ENCODE measurements around the gene LTO1. TPM values are rescaled to one million over a fixed set of nuclear protein-coding genes. Genes with fewer than 3 reads are reported as not detected.

Gene LTO1
- polyA plus RNA-seq, 2 of the 4 experiments (the other 2 are of a cell fraction), result 25.1 to 27.0 TPM

DNA sequence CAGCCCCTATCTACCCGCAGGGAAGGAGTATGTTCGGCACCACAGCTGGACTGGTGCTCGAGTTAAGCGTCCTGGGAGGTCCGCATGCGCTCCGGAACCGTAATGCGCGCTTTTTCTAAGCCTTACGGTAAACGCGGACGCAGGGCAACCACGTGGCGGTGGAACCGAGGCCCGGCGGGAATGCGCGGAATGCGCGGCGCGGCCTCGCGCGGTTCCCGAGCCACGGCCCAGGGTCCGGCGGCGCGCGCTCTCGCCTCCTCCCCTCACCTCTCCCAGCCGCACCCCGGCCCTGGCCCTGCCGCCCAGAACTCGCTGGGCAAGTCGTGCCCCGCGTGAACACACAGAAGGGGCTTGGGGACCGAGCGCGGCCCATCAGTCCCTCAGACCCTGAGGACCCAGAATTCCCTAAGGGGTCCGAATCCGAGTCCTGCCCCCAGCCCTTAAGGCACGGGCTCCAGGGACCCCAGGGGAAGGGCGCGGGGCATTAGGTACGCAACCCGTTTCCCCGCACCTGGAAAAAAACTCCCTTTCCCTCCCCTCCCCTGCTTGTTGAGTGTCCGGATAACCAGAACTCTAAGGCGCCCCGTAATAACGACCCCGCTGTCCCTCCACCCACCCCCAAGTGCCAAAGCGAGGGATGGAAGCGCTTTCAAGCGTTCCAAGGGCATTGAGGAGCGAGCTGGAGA, 38.5 kb downstream of the LTO1 start (continued):
- TF ChIP-seq HDAC2 (IDR thresholded peaks at IDR 0.05) (no peak), GATA3 (IDR thresholded peaks at IDR 0.05; ENCODE audit: borderline replicate concordance) (peak; percentile 62; the same call in 1 of the 2 replicates), HOXA7 (CRISPR knock-in tag; IDR thresholded peaks at IDR 0.05) (no peak), MAZ (IDR thresholded peaks at IDR 0.05; ENCODE audit: borderline replicate concordance, low read depth, low read length) (0 out of 2 replicates have a peak, but pooled peaks have one; percentile 15), NFE2L2 (conservative IDR thresholded peaks at IDR 0.05; ENCODE audit: low read length) (no peak), ZFP36 (IDR thresholded peaks at IDR 0.05; ENCODE audit: borderline replicate concordance, partially characterized antibody) (no peak), FOXS1 (CRISPR knock-in tag; IDR thresholded peaks at IDR 0.05) (peak; percentile 29; the same call in 1 of the 2 replicates), CHD2 (IDR thresholded peaks at IDR 0.05; ENCODE audit: low read length, partially characterized antibody) (no peak), CHD4 (IDR thresholded peaks at IDR 0.05; ENCODE audit: borderline replicate concordance) (no peak), RARB (CRISPR knock-in tag; IDR thresholded peaks at IDR 0.05) (no peak), HEYL (CRISPR knock-in tag; IDR thresholded peaks at IDR 0.05) (peak; percentile 60; the same call in 1 of the 2 replicates), JUN (IDR thresholded peaks at IDR 0.05) (peak in 1 of 2 experiments; percentile 79; a peak in 2 of 5 replicates), SMC3 (IDR thresholded peaks at IDR 0.05) (peak; percentile 37; the same call in 1 of the 3 replicates), ZSCAN20 (CRISPR knock-in tag; IDR thresholded peaks at IDR 0.05) (no peak), CEBPB (IDR thresholded peaks at IDR 0.05) (no peak; a peak in 1 of 4 replicates), FOSB (CRISPR knock-in tag; IDR thresholded peaks at IDR 0.05) (no peak), TP53 (CRISPR knock-in tag; IDR thresholded peaks at IDR 0.05) (peak; percentile 34; the same call in 1 of the 2 replicates), PHF8 (IDR thresholded peaks at IDR 0.05; ENCODE audit: borderline replicate concordance, low read depth) (no peak), ZNF302 (CRISPR knock-in tag; IDR thresholded peaks at IDR 0.05) (no peak), KDM5A (IDR thresholded peaks at IDR 0.05) (no peak)
- TF ChIP-seq, protein P1, sequence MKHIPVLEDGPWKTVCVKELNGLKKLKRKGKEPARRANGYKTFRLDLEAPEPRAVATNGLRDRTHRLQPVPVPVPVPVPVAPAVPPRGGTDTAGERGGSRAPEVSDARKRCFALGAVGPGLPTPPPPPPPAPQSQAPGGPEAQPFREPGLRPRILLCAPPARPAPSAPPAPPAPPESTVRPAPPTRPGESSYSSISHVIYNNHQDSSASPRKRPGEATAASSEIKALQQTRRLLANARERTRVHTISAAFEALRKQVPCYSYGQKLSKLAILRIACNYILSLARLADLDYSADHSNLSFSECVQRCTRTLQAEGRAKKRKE (CRISPR knock-in tag; IDR thresholded peaks at IDR 0.05; ENCODE audit: low read depth), result peak; percentile 86
- TF ChIP-seq, protein P2, sequence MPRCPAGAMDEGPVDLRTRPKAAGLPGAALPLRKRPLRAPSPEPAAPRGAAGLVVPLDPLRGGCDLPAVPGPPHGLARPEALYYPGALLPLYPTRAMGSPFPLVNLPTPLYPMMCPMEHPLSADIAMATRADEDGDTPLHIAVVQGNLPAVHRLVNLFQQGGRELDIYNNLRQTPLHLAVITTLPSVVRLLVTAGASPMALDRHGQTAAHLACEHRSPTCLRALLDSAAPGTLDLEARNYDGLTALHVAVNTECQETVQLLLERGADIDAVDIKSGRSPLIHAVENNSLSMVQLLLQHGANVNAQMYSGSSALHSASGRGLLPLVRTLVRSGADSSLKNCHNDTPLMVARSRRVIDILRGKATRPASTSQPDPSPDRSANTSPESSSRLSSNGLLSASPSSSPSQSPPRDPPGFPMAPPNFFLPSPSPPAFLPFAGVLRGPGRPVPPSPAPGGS (IDR thresholded peaks at IDR 0.05), result no peak
- TF ChIP-seq, protein P3, sequence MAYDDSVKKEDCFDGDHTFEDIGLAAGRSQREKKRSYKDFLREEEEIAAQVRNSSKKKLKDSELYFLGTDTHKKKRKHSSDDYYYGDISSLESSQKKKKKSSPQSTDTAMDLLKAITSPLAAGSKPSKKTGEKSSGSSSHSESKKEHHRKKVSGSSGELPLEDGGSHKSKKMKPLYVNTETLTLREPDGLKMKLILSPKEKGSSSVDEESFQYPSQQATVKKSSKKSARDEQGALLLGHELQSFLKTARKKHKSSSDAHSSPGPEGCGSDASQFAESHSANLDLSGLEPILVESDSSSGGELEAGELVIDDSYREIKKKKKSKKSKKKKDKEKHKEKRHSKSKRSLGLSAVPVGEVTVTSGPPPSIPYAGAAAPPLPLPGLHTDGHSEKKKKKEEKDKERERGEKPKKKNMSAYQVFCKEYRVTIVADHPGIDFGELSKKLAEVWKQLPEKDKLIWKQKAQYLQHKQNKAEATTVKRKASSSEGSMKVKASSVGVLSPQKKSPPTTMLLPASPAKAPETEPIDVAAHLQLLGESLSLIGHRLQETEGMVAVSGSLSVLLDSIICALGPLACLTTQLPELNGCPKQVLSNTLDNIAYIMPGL (CRISPR knock-in tag; IDR thresholded peaks at IDR 0.05; ENCODE audit: borderline replicate concordance), result no peak
- TF ChIP-seq, protein P4, sequence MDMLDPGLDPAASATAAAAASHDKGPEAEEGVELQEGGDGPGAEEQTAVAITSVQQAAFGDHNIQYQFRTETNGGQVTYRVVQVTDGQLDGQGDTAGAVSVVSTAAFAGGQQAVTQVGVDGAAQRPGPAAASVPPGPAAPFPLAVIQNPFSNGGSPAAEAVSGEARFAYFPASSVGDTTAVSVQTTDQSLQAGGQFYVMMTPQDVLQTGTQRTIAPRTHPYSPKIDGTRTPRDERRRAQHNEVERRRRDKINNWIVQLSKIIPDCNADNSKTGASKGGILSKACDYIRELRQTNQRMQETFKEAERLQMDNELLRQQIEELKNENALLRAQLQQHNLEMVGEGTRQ (IDR thresholded peaks at IDR 0.05), result peak; percentile 71
- TF ChIP-seq, protein P5, sequence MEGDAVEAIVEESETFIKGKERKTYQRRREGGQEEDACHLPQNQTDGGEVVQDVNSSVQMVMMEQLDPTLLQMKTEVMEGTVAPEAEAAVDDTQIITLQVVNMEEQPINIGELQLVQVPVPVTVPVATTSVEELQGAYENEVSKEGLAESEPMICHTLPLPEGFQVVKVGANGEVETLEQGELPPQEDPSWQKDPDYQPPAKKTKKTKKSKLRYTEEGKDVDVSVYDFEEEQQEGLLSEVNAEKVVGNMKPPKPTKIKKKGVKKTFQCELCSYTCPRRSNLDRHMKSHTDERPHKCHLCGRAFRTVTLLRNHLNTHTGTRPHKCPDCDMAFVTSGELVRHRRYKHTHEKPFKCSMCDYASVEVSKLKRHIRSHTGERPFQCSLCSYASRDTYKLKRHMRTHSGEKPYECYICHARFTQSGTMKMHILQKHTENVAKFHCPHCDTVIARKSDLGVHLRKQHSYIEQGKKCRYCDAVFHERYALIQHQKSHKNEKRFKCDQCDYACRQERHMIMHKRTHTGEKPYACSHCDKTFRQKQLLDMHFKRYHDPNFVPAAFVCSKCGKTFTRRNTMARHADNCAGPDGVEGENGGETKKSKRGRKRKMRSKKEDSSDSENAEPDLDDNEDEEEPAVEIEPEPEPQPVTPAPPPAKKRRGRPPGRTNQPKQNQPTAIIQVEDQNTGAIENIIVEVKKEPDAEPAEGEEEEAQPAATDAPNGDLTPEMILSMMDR (IDR thresholded peaks at IDR 0.05), result no peak

Measured in A549 (cell line).